ENCODE data around the gene SOHLH2. TPM values are rescaled to one million over a fixed set of nuclear protein-coding genes. Genes with fewer than 3 reads are reported as not detected.

SOHLH2 gene
- polyA plus RNA-seq, 1 donor from 2014 or later: 4.5 TPM

DNA sequence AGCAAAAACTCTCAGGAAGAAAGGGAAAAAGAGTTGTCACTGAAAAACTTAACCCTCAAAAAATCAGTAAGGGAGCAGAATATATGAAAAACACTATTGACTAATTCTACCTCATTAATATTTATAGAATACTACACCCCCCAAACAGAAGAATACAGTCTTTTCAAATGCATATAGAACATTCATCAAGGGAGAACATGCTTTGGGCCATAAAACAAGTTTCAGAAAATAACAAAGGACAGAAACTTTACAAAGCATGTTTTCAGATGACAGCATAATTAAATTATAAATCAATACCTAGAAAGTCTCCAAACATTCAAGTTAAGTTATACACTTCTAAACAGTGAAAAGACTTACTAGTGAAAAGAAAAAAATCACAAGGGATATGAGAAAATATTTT is 30.5 kb downstream of the SOHLH2 start:
- Histone ChIP-seq H3K9me2 (ENCODE audit: insufficient read depth, low read length) (no peaks in the 10 kb centered on the region), H2AFZ (ENCODE audit: low read depth, low read length) (no peak overlapping the region), H3K79me2 (replicated peaks; ENCODE audit: insufficient read depth, low read length) (no peaks in the 10 kb centered on the region), H3K4me3 (ENCODE audit: low read length) (no peak overlapping the region), H3F3A (ENCODE audit: insufficient read depth, low read length, poor library complexity, severe bottlenecking) (no peaks in the 10 kb centered on the region), H3K4me2 (ENCODE audit: low read length) (no peak overlapping the region), H3K9me3 (ENCODE audit: low read length) (no peaks in the 10 kb centered on the region), H3K9ac (ENCODE audit: low read length) (no peak overlapping the region), H4K20me1 (ENCODE audit: insufficient read depth) (no peaks in the 10 kb centered on the region), H3K36me3 (ENCODE audit: insufficient read depth, low read length) (no peaks in the 10 kb centered on the region), H3K27me3 (ENCODE audit: insufficient read depth, low read depth, low read length) (no peaks in the 10 kb centered on the region), H3K27ac (ENCODE audit: low read length) (no peak overlapping the region)
- TF ChIP-seq, protein P1, sequence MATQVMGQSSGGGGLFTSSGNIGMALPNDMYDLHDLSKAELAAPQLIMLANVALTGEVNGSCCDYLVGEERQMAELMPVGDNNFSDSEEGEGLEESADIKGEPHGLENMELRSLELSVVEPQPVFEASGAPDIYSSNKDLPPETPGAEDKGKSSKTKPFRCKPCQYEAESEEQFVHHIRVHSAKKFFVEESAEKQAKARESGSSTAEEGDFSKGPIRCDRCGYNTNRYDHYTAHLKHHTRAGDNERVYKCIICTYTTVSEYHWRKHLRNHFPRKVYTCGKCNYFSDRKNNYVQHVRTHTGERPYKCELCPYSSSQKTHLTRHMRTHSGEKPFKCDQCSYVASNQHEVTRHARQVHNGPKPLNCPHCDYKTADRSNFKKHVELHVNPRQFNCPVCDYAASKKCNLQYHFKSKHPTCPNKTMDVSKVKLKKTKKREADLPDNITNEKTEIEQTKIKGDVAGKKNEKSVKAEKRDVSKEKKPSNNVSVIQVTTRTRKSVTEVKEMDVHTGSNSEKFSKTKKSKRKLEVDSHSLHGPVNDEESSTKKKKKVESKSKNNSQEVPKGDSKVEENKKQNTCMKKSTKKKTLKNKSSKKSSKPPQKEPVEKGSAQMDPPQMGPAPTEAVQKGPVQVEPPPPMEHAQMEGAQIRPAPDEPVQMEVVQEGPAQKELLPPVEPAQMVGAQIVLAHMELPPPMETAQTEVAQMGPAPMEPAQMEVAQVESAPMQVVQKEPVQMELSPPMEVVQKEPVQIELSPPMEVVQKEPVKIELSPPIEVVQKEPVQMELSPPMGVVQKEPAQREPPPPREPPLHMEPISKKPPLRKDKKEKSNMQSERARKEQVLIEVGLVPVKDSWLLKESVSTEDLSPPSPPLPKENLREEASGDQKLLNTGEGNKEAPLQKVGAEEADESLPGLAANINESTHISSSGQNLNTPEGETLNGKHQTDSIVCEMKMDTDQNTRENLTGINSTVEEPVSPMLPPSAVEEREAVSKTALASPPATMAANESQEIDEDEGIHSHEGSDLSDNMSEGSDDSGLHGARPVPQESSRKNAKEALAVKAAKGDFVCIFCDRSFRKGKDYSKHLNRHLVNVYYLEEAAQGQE (IDR thresholded peaks at IDR 0.05; ENCODE audit: borderline replicate concordance): no peak
- TF ChIP-seq MXI1 (conservative IDR thresholded peaks at IDR 0.05; ENCODE audit: poor library complexity, severe bottlenecking): no peak
- TF ChIP-seq POLR2AphosphoS5 (IDR thresholded peaks at IDR 0.05): no peak
- TF ChIP-seq, protein P2, sequence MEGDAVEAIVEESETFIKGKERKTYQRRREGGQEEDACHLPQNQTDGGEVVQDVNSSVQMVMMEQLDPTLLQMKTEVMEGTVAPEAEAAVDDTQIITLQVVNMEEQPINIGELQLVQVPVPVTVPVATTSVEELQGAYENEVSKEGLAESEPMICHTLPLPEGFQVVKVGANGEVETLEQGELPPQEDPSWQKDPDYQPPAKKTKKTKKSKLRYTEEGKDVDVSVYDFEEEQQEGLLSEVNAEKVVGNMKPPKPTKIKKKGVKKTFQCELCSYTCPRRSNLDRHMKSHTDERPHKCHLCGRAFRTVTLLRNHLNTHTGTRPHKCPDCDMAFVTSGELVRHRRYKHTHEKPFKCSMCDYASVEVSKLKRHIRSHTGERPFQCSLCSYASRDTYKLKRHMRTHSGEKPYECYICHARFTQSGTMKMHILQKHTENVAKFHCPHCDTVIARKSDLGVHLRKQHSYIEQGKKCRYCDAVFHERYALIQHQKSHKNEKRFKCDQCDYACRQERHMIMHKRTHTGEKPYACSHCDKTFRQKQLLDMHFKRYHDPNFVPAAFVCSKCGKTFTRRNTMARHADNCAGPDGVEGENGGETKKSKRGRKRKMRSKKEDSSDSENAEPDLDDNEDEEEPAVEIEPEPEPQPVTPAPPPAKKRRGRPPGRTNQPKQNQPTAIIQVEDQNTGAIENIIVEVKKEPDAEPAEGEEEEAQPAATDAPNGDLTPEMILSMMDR (IDR thresholded peaks at IDR 0.05; ENCODE audit: poor library complexity, severe bottlenecking): no peak

DNA sequence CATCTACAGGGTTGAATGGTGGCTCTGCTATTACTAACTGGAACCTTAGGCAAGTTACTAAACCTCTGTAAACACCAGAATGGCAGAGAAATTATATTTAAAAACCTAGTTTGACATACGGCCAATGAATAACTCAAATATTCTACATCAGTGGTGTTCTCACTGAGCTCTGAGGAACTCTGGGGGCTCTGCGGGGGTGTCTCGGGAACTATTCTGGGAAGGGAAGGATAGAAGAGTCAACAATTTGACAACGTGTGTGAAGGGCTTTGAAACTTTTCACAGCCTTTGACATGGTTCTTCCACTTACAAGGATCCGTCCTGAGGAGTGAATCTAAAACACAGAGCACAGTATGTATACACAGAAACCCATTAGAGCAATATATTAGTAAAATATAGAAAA is 38.7 kb downstream of the SOHLH2 start:
- no peak overlapping the region for H2AFZ ChIP-seq (ENCODE audit: low read depth, low read length)
- H3K36me3 ChIP-seq (ENCODE audit: insufficient read depth, low read length): no peaks in the 10 kb centered on the region
- H3K79me2 ChIP-seq (replicated peaks; ENCODE audit: insufficient read depth, low read length): no peaks in the 10 kb centered on the region
- no peaks in the 10 kb centered on the region for H3K9me3 ChIP-seq (ENCODE audit: low read length)
- no peaks in the 10 kb centered on the region for H3F3A ChIP-seq (ENCODE audit: insufficient read depth, low read length, poor library complexity, severe bottlenecking)
- TF ChIP-seq EZH2 (IDR thresholded peaks at IDR 0.05; ENCODE audit: borderline replicate concordance, insufficient read depth, low read length, poor library complexity, severe bottlenecking): no peak
- TF ChIP-seq, protein P2 (IDR thresholded peaks at IDR 0.05; ENCODE audit: poor library complexity, severe bottlenecking): no peak
- no peak for TF ChIP-seq POLR2AphosphoS5 (IDR thresholded peaks at IDR 0.05)
- no peak for TF ChIP-seq MXI1 (conservative IDR thresholded peaks at IDR 0.05; ENCODE audit: poor library complexity, severe bottlenecking)
- TF ChIP-seq TAF1 (IDR thresholded peaks at IDR 0.05; ENCODE audit: low read depth): no peak
- no peak for TF ChIP-seq EP300 (conservative IDR thresholded peaks at IDR 0.05; ENCODE audit: poor library complexity, severe bottlenecking)
- no peak for TF ChIP-seq SMC3 (conservative IDR thresholded peaks at IDR 0.05; ENCODE audit: poor library complexity)
- no peak for TF ChIP-seq RAD21 (conservative IDR thresholded peaks at IDR 0.05)
- TF ChIP-seq, protein P1 (IDR thresholded peaks at IDR 0.05; ENCODE audit: borderline replicate concordance): no peak
- H3K4me2 ChIP-seq (ENCODE audit: low read length): no peak overlapping the region
- no peak overlapping the region for H3K4me3 ChIP-seq (ENCODE audit: low read length)
- no peak overlapping the region for H3K9ac ChIP-seq (ENCODE audit: low read length)
- H3K27ac ChIP-seq (ENCODE audit: low read length): no peak overlapping the region
- H3K27me3 ChIP-seq (ENCODE audit: insufficient read depth, low read depth, low read length): no peaks in the 10 kb centered on the region
- H3K9me2 ChIP-seq (ENCODE audit: insufficient read depth, low read length): no peaks in the 10 kb centered on the region
- H4K20me1 ChIP-seq (ENCODE audit: insufficient read depth): no peaks in the 10 kb centered on the region
